GM13976 (cell line): ENCODE data around the gene SPOCK2.

Experiments
- DNase-seq: peaks from one replicate; pipeline ENCODE4 v3.0.0; 2012; ENCODE audit warnings: low spot score
- in situ Hi-C: fragments of 300-500 bp; cut with MboI; formaldehyde crosslinking; loops from one replicate; pipeline ENCODE4 v1.12.0; 2022; ENCODE audit warnings: low sequenced_read_pairs, mixed read lengths, inconsistent platforms; ENCODE audit not compliant: unreplicated experiment
- TF ChIP-seq, protein P1 (sequence below): IDR thresholded peaks from 2 replicates; pipeline ENCODE4 v1.5.1; 2012; ENCODE audit warnings: borderline replicate concordance, mild to moderate bottlenecking; ENCODE audit not compliant: insufficient read depth; ENCODE audit errors: extremely low read depth, missing control alignments, control extremely low read depth

The SPOCK2 gene

DNA sequence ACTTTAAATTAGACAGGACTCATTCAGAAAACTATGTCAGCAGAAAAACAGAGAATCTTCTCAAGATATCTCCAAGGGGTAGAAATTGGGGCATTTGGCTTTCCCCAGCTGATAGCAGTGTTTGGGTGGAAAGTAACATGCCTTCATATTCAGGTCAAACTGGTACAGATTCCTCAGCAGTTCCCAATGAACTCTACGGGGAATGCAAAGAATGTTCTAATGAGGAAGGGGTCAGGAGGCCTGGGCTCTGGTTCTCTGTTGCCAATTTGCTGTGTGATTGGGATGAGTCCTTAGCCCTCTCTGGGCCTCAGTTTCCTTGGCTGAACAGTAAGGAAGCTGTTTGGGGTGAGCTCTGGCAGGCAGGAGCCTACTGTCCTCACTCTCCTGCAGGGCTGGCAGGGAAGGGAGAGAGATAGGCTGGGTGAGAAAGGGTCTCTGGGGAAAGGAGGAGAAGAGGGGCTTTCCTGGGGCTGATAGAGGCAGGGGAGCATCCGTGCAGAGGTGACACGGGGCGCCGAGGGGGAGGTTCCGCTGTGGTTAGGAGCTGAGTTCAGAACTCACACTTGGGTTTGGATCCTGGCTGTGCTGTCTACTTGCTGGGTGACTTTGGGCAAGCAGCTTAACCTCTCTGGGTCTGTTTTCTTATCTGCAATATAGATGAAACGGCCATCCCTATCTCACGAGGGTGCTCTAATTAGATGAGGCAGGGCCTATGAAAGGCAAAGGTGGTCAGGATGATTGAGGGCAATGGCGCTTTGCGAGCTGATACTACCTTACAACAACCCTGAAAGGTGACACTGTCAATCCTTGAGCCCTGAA is 45.1 kb downstream of the SPOCK2 start:
- in situ Hi-C loops: loop anchor here (10.0 kb wide), 1 partner anchor 182 kb away; no protein-coding TSS in a partner anchor
- TF ChIP-seq, protein P1, sequence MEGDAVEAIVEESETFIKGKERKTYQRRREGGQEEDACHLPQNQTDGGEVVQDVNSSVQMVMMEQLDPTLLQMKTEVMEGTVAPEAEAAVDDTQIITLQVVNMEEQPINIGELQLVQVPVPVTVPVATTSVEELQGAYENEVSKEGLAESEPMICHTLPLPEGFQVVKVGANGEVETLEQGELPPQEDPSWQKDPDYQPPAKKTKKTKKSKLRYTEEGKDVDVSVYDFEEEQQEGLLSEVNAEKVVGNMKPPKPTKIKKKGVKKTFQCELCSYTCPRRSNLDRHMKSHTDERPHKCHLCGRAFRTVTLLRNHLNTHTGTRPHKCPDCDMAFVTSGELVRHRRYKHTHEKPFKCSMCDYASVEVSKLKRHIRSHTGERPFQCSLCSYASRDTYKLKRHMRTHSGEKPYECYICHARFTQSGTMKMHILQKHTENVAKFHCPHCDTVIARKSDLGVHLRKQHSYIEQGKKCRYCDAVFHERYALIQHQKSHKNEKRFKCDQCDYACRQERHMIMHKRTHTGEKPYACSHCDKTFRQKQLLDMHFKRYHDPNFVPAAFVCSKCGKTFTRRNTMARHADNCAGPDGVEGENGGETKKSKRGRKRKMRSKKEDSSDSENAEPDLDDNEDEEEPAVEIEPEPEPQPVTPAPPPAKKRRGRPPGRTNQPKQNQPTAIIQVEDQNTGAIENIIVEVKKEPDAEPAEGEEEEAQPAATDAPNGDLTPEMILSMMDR: no peak
- DNase-seq: no peak

- TF ChIP-seq, protein P1: no peak
- DNase-seq: no peak
- in situ Hi-C loops: loop anchor here (10.0 kb wide), 1 partner anchor 183 kb away; no protein-coding TSS in a partner anchor
These were observed 46.9 kb downstream of the SPOCK2 start for GRCh38 chr10:72041491-72041890.

GRCh38 chr10:72039377-72039776 is 49.0 kb downstream of the SPOCK2 start:
- in situ Hi-C loops: no loop called here
- DNase-seq: no peak
- TF ChIP-seq, protein P1: no peak

DNA sequence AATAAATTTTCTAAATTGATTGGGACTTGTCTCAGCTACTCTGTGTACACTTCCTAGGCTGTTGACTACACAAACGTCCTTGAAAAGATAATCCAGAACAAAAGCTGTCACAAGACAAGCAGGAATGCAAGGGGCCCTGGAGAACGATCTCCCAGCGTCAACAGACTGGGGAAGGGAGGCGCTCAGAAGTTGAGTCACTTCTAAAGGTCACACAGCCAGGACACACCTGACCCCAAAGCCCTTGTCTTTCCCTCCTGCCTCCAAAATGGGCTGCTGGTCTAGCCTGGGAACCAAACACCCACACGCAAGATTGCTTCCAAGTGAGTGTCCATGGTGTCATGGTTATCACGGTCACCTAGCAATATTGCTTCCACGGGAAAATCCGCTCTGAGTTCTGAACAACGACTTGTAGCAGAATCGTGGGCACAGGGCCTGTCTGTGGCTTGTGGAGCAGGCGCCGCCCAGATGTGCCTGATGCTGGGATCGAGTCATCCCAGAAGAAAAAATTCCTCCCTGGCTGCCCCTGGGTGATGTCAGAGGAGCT is 49.8 kb downstream of the SPOCK2 start:
- in situ Hi-C loops: no loop called here
- no peak for DNase-seq

DNA sequence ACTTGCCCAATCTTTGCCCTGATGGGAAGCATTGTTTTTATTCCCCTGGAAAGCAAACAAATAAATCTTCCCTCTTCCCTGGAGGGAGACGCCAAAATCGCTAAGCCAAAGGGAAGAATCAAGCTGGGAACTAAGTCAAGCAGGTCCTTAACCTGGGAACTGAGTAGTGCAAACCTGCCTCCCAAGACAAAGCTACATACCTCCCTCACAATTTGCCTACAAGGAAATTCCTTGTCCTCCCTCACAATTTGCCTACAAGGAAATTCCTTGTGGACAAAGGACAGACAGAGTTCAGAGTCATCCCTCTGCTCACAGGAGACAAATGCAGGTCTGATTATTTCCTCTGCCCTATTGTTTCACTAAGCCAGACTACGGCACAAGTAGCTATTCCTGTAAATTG is 50.5 kb downstream of the SPOCK2 start:
- no peak for DNase-seq
- TF ChIP-seq, protein P1: no peak
- in situ Hi-C loops: no loop called here

More for the DNA sequence above, 49.8 kb downstream of the SPOCK2 start:
- TF ChIP-seq, protein P1: no peak

DNA sequence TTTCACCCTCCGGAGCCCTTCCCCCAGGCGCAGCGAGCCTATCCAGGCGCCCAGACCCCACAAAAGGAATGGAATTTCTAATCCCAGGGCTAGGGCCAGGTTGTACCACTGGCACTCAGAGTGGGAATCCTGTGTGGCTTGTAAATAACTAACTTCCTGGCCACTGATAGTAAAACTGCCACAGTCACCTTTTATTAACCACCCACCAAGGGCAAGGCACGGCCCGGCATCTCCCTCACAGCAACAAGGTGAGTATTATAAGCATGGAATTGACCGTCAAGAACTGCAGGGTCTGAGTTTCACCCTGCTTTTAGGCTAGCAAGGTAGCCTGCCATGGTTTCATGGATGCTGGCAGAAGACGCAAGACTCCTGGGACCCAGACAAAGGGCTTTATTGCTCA is 51.1 kb downstream of the SPOCK2 start:
- in situ Hi-C loops: no loop called here
- TF ChIP-seq, protein P1: no peak
- no peak for DNase-seq
